GM18909 (cell line): ENCODE results near the gene METTL15.
"Not testable (repeated sequence)": the region's sequence is repeated elsewhere in the genome, so short reads cannot be mapped to it uniquely, and the experiment has no call there.

Experiments used
- ATAC-seq: cut with Tn5 transposase; IDR thresholded peaks from one replicate; pipeline ENCODE4 v1.9.1; 2021; ENCODE audit warnings: mild to moderate bottlenecking; ENCODE audit not compliant: unreplicated experiment, poor library complexity

The METTL15 gene

DNA sequence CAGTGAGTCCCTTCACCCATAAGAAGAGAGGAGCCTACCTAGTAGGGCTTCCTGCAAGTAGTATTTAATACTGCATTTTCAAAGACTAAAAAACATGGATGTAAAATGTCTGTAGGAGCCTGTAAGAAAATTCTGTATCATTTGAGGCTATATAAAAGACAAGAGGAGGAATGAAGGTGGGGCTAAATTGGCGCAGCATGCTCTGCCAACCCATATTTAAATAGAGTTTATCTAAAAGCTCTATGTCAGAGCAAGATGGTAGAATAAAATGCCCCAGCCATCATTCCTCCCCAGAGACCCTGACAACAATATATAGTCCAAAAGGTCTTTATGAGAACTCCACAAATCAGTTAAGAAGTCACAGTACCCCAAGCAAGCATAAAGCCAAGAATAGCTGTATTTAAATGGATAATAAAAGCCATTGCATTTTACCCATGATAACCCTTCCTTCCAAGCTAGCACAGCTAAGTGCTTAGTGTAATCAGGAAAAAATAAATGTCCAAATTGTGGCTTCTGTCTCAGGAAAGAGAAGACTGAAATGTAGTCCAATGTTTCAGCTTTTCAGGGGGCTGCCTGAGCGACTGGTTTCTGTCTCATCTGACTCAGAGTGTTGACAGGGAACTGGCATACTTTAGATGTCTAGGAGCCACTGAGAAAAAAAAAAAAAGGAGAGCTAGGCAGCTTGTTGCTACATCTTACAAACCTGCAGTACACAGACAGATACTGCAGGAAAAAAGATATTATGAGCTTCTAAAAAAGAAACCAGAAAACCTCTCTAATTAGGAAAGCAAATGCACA is 258.6 kb downstream of the METTL15 start:
- no peak for ATAC-seq

DNA sequence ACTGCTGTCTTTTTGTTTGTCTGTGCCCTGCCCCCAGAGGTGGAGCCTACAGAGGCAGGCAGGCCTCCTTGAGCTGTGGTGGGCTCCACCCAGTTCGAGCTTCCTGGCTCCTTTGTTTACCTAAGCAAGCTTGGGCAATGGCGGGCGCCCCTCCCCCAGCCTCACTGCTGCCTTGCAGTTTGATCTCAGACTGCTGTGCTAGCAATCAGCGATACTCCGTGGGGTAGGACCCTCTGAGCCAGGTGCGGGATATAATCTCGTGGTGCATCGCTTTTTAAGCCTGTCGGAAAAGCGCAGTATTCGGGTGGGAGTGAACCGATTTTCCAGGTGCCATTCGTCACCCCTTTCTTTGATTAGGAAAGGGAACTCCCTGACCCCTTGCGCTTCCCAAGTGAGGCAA is 269.9 kb downstream of the METTL15 start:
- not testable (repeated sequence) for ATAC-seq
